GM20000 (cell line): ENCODE results near the gene FEM1B.
A peak's percentile ranks its signal among the peaks of the same experiment; 100 is the strongest.

ENCODE experiments used
- DNase-seq: peaks from one replicate; pipeline ENCODE4 v3.0.0; 2012; ENCODE audit warnings: low spot score
- CTCF ChIP-seq: IDR thresholded peaks from 2 replicates; pipeline ENCODE4 v1.5.1; 2012; ENCODE audit warnings: mild to moderate bottlenecking, control low read depth; ENCODE audit errors: extremely low read depth, missing control alignments

Gene FEM1B

GRCh38 chr15:68289621-68290352, 12.2 kb downstream of the FEM1B start:
- TF ChIP-seq CTCF: no peak
- no peak for DNase-seq

- no peak for TF ChIP-seq CTCF
- DNase-seq: no peak
Measured at GRCh38 chr15:68290715-68291114, 13.2 kb downstream of the FEM1B start.

- no peak for DNase-seq
- TF ChIP-seq CTCF: no peak
Measured at GRCh38 chr15:68292157-68292781, 14.7 kb downstream of the FEM1B start.

DNA sequence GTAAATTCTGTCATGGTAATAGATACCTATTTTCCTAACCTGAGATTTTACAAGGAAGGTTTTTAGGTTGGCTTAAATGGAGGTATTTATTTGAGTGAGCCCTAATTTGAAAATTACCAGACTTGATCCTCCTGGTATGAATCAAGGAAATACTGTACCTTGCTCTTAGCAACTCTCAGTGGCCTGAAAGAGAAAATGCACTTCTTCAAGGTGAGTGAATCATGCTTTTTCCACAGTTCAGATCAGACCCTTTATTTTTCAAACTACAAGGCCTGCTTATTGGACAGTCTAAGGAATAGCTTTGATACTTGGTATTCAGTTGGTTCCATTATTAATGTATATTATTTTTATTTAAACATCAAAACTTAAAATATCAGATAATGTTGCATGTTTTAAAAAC, 15.4 kb downstream of the FEM1B start:
- no peak for TF ChIP-seq CTCF

GRCh38 chr15:68295014-68295805, 17.7 kb downstream of the FEM1B start:
- DNase-seq: no peak
- TF ChIP-seq CTCF: no peak

More for the DNA sequence above, 15.4 kb downstream of the FEM1B start:
- no peak for DNase-seq

DNA sequence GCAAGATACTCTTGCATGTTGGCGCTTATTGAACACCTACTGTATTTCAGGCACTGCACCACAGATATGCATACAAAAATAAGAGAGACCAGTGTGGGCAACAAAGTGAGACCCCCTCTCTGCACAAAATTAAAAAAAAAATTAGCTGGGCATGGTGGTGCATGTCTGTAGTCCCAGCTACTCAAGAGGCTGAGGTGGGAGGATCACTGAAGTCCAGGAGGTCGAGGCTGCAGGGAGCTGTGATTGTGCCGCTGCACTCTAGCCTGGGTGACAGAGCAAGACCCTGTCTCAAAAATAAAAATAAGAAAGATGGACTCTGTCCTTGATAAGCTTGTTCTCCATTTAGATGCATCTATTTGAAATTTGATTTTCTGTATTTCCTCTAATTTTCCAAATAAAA, 20.8 kb downstream of the FEM1B start:
- DNase-seq: no peak
- no peak for TF ChIP-seq CTCF

DNA sequence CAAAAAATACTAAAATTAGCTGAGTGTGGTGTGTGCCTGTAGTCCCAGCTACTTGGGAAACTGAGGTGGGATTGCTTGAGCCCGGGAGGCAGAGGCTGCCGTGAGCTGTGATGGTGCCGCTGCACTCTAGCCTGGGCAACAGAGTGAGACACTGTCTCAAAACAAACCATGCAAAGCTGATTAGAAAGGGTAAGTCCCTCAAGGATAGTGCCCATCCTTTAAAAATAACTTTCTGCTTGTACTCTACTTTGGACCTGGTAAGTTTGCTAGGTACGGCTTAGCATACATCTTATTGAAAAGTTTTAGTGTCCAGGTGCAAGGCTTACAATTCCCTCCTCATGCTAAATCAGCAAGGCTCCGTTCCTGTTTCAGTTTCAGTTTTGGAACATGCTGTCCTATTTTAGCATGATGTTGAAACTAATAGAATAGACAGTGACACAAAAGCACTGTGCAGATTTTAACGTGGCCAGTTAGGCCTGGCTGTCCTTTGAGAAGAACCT, 21.4 kb downstream of the FEM1B start:
- no peak for TF ChIP-seq CTCF
- peak; percentile 67 for DNase-seq
